ENCODE results near the gene S1PR4.
"Not testable (repeated sequence)": the region's sequence is repeated elsewhere in the genome, so short reads cannot be mapped to it uniquely, and the experiment has no call there.

S1PR4 gene

DNA sequence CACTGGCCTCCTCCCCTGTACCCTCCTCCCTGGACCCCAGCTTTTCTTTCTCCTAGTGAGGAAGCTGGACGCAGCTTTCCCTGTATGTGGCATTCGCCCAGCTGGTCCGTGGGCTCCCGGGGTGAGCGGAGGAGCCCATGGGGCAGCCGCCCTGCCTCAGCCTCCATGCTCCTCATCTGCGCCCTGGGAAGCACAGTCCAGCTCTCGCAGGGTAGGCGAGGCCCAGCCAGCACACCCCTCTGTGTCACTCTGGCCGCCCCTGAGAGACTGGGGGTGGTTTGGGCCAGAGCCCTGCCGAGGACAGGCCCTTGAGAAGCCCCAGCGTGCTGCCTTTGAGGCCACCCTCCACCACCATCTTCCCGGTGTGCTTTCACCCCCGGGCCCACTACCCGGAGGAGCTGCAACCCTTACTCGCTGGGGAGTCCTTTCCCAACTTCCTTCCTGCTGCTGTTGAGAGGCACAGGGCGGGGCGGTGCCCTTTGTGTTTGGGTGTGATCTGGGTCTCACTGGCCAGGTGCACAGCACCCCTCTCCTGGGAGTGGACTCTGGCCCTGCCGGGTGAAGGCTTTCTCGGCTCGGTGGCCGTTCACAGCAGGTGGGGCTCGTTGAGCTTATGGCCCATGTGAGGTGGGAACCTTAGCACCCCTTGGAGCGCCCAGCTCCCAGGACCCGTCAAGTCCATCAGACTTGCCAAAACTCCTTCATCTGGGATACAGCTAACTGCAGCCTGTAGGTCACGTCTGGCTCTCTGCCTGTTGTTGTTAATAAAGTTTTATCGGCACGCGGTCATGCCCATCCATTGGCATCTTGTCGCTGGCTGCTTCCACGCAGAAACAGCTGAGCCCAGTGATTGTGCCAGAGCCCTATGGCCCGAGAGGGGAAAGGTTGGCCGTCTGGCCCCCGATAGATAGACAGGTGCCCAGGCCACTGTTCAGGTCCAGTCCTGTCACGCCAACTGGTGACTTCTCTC is 10.3 kb downstream of the S1PR4 start:
- TF ChIP-seq CTCF (conservative IDR thresholded peaks at IDR 0.05; ENCODE audit: low read depth, low read length): no peak
- H3K4me3 ChIP-seq (ENCODE audit: low read depth, low read length): no peak overlapping the region
- no peak for DNase-seq (ENCODE audit: low read depth)

DNA sequence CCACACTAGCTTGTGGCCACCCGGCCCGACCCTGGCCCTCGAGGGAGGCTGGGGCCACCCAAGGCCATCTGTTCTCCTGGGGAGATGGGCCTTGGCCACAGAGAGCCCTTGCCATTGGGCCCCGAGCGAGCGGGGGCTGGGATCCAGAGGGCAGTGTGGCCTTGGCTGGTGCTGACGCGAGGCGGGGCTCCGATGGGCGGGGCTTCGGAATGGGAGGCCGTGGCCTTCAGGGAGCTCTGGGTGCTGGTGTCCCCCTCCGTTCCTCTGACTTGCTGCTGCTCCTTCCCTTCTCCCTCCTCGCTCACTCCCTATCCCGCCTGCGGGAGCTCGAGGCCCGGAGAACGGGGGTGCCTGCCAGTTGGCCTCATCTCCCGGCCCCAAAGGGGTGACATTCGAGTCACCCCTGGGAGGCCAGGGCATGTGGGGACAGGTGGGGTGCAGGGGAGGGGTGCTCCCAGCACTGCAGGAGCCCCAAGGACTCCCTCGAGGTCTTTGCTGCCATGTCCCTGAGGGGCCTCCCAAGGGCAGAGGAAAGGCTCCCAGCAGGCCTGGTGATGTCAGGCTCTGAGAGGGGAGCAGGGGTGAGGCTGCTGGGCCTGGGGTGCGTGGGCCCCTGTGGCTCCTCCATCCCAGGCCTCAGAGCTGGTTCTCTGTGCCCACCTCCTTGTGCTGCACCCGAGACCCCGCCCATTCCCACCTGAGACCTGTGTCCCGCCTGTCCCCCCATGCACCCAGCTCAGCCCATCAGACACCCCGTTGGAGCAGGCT is 11.3 kb downstream of the S1PR4 start:
- no peak overlapping the region for H3K4me3 ChIP-seq (ENCODE audit: low read depth, low read length)
- no peak for TF ChIP-seq CTCF (conservative IDR thresholded peaks at IDR 0.05; ENCODE audit: low read depth, low read length)
- DNase-seq (ENCODE audit: low read depth): no peak

DNA sequence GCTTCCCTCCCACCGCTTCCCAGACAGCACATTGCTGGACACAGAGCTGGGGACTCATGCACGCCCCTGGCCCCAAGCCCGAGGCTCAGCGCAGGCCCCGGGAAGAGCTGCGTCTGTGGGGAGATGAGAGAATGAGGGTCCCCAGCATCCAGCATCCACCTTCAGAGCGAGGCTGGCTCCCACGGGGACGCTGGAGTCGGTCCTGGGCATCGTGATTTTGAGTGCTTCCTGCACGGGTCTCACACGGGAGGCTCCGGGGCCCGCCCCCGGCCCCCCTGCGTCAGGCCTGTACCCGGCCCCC is 11.9 kb downstream of the S1PR4 start:
- H3K4me3 ChIP-seq (ENCODE audit: low read depth, low read length): no peak overlapping the region
- no peak for TF ChIP-seq CTCF (conservative IDR thresholded peaks at IDR 0.05; ENCODE audit: low read depth, low read length)
- no peak for DNase-seq (ENCODE audit: low read depth)

GRCh38 chr19:3190921-3191805 is 12.6 kb downstream of the S1PR4 start:
- TF ChIP-seq CTCF (conservative IDR thresholded peaks at IDR 0.05; ENCODE audit: low read depth, low read length): no peak
- H3K4me3 ChIP-seq (ENCODE audit: low read depth, low read length): no peak overlapping the region
- no peak for DNase-seq (ENCODE audit: low read depth)

DNA sequence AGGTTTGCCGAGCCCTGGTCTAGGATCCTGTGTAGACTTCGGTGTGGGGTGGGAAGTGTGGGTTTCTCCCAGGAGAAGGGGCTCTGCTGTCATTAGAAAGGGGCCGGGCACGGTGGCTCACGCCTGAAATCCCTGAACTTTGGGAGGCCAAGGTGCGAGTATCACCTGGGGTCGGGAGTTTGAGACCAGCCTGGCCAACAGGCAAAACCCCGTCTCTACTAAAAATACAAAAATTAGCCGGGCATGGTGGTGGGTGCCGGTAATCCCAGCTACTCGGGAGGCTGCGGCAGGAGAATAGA is 13.2 kb downstream of the S1PR4 start:
- H3K4me3 ChIP-seq (ENCODE audit: low read depth, low read length); DNase-seq (ENCODE audit: low read depth): not testable (repeated sequence)

DNA sequence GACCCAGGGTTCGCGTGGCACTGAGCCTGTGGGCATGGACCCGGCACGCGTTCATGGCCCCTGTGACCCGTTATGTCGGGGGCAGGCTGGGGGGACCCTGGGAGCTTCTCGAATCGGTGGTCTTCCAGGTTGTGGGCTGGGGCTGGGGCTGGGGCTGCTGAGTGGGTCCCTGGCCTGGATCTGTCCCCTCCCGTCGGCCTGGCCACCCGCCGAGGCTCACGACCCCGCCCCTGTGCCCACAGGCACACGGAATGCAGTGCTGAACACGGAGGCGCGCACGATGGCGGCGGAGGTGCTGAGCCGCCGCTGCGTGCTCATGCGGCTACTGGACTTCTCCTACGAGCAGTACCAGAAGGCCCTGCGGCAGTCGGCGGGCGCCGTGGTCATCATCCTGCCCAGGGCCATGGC is 13.7 kb downstream of the S1PR4 start:
- no peak for TF ChIP-seq CTCF (conservative IDR thresholded peaks at IDR 0.05; ENCODE audit: low read depth, low read length)
- no peak for DNase-seq (ENCODE audit: low read depth)
- no peak overlapping the region for H3K4me3 ChIP-seq (ENCODE audit: low read depth, low read length)

DNA sequence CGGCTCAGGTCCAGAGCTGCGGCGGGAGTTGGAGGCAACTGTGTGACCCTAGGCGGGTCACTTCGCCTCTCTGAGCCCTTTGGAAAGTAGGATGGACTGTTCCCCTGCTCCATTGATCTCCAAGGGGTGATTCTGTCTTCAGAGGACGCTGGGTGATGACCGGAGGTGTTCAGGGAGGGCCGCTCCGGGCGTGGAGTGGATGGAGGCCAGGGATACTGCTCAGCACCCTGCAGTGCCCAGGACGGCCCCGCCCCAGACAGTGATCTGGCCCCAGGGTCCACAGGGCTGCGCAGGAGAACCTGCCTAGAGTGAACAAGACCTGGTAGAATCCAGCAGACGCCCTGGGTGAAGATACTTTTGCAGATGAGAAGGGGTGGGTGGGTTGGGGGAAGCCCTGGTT is 14.1 kb downstream of the S1PR4 start:
- no peak for DNase-seq (ENCODE audit: low read depth)
- TF ChIP-seq CTCF (conservative IDR thresholded peaks at IDR 0.05; ENCODE audit: low read depth, low read length): no peak
- H3K4me3 ChIP-seq (ENCODE audit: low read depth, low read length): no peak overlapping the region
